ENCODE data around the gene MORN1. TPM values are rescaled to one million over a fixed set of nuclear protein-coding genes. Genes with fewer than 3 reads are reported as not detected.

The MORN1 gene
- total and polyA plus RNA-seq, 2 donors (not counting 3 experiments of a cell fraction or from before 2014, with no cell fraction given), result 4.3 to 6.4 TPM

DNA sequence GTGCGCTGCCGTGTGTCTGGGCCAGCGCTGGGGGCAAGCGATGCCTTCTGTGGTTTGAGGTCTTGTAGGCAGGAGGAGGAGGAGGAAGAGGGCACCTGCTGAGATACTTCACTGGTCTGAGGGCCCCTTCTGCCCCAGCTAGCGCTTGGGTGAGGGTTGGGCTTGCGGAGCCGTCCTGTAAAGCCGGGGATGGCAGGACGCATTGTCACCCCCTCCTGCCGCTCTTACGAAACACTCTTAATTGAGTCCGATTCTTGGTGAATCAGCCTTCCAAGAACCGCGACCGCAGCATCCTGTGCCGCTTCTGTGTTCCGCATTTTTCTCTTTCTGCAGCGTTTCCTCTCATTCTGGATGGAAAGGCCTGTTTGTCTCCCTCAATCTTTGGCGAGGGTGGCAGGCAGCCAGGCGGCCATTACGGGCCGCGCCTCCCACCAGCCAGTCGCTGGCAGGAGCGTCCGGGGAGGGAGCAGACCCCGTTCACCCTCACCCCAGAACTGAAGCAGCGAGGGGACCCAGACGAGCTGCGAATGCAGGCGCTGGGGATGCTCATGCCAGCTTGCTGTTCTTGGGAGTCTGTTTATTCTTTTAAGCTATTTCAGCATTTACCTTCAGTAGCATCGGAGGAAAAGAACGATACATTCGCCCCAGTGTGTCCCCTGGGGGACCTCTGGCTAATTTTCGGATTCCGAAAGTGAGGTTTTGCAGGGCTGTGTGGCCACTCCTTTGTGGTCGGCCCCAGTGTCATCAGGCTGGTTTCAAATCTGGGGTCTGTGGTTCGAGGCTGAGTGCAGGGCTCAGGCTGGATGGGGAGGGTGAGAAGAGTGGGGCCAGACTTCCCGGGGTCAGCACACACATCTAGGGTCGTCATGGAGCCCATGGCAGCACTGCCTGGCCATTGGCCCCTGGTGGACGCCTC lies 100.5 kb downstream of the MORN1 start:
- Histone ChIP-seq H3K27ac (ENCODE audit: insufficient read depth, low read depth, low read length) (peak overlapping the region; percentile 87), H3K4me2 (ENCODE audit: insufficient read depth, low read length) (peak overlapping the region; percentile 76), H3K36me3 (ENCODE audit: control insufficient read depth in 2 of 2, extremely low read depth in 1 of 2, insufficient read depth in 2 of 2, low read length in 2 of 2) (no peaks in the 10 kb centered on the region), H3K4me3 (replicated peaks in 1 of 3; ENCODE audit: insufficient read depth in 1 of 3, low read depth in 1 of 3, low read length in 3 of 3) (peak overlapping the region in 1 of 3 experiments; percentile 39), H3K27me3 (ENCODE audit: control insufficient read depth in 2 of 2, insufficient read depth in 2 of 2, low read length in 2 of 2) (no peaks in the 10 kb centered on the region), H3K4me1 (ENCODE audit: control insufficient read depth, extremely low read depth, insufficient read depth, low read length) (peaks cover 29% of the 10 kb centered on the region), H3K79me2 (ENCODE audit: control insufficient read depth, insufficient read depth, low read length) (peaks cover 86% of the 10 kb centered on the region), H3K9me3 (replicated peaks; ENCODE audit: control insufficient read depth, insufficient read depth, low read length) (no peaks in the 10 kb centered on the region), H3K9ac (replicated peaks; ENCODE audit: extremely low read depth, insufficient read depth, low read length) (peak overlapping the region; percentile 76), H4K20me1 (replicated peaks; ENCODE audit: control insufficient read depth, extremely low read depth, insufficient read depth, low read length) (no peaks in the 10 kb centered on the region), H3K9me1 (replicated peaks; ENCODE audit: control insufficient read depth, extremely low read depth, insufficient read depth, low read length) (no peaks in the 10 kb centered on the region), H2AFZ (ENCODE audit: low read depth, low read length) (no peak overlapping the region)
- TF ChIP-seq POLR2AphosphoS5 (IDR thresholded peaks at IDR 0.05; ENCODE audit: insufficient read depth, low read depth, low read length) (peak; percentile 86), POLR2A (IDR thresholded peaks at IDR 0.05; ENCODE audit: low read depth, low read length) (peak; percentile 22), JUN (IDR thresholded peaks at IDR 0.05; ENCODE audit: borderline replicate concordance, insufficient read depth, insufficient read length, low read depth) (peak; percentile 41), FOS (IDR thresholded peaks at IDR 0.05; ENCODE audit: borderline replicate concordance, insufficient read depth, low read length) (peak; percentile 76), MYC (IDR thresholded peaks at IDR 0.05; ENCODE audit: low read depth, low read length) (no peak)
- TF ChIP-seq, protein P1, sequence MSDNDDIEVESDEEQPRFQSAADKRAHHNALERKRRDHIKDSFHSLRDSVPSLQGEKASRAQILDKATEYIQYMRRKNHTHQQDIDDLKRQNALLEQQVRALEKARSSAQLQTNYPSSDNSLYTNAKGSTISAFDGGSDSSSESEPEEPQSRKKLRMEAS (IDR thresholded peaks at IDR 0.05; ENCODE audit: insufficient read depth, insufficient read length), result no peak
- FAIRE-seq (peak; percentile 100), DNase-seq (ENCODE audit: low read depth, low spot score) (peak; percentile 94)
- dilution Hi-C loops (cut with MboI; ENCODE audit: extremely low pct_ligation_motif_present, low sequenced_read_pairs), result no loop called here
- CTCF ChIA-PET, result interaction anchor here (1.0 to 2.0 kb wide), 7 partner anchors 10 to 96 kb away, joined by 3 to 6 read pairs (median 3); partner anchors contain the start of gene FAAP20
- intact Hi-C loops (cut with micrococcal nuclease), result loop anchor here (1.0 kb wide), 4 partner anchors 10 to 79 kb away; no protein-coding TSS in a partner anchor
- no TSS peak for BruUV-seq (replicated peaks)
- POLR2A ChIA-PET, result interaction anchor here (1.0 to 1.1 kb wide), 2 partner anchors 10 to 61 kb away, joined by 3 read pairs; no protein-coding TSS in a partner anchor
